HepG2 (cell line): ENCODE data around the gene MARVELD3. TPM values are rescaled to one million over a fixed set of nuclear protein-coding genes. Genes with fewer than 3 reads are reported as not detected.

ENCODE experiments used
- FOXO1 ChIP-seq: sonication (generic); formaldehyde crosslinking; IDR thresholded peaks from 2 replicates; pipeline ENCODE4 v1.4.0; 2020; ENCODE audit warnings: missing genetic modification reagents
- LCORL ChIP-seq, 2 experiments: fragments of 450-650 bp in 1 of 2; sonication (generic) in 1 of 2; formaldehyde crosslinking in 1 of 2; IDR thresholded peaks; 2 replicates each; pipeline versions ENCODE4 v1.5.0 to v1.6.1; 2017 to 2020; ENCODE audit warnings: antibody characterized with exemption in 1 of 2, missing genetic modification reagents in 1 of 2
- MYC ChIP-seq: sonication (generic); formaldehyde crosslinking; IDR thresholded peaks from 2 replicates; pipeline ENCODE4 v1.9.0; 2021; ENCODE audit warnings: missing genetic modification reagents, borderline replicate concordance
- NR2F1 ChIP-seq, 2 experiments: fragments of 450-650 bp in 1 of 2; formaldehyde crosslinking in 1 of 2; IDR thresholded peaks; 2 replicates each; pipeline versions ENCODE4 v1.5.0 to v1.6.1; 2016 to 2020; ENCODE audit warnings: mild to moderate bottlenecking in 1 of 2, missing compliant biosample characterization in 1 of 2, missing genetic modification reagents in 1 of 2, moderate library complexity in 1 of 2
- PCBP2 ChIP-seq: fragments of 200-400 bp; formaldehyde crosslinking; optimal IDR thresholded peaks from 2 replicates; pipeline ENCODE3; 2018; ENCODE audit warnings: low read length, low read depth; ENCODE audit not compliant: poor library complexity, severe bottlenecking
- TCF12 ChIP-seq, 2 experiments: fragments of 450-650 bp in 1 of 2; sonication (generic) in 1 of 2; formaldehyde crosslinking in 1 of 2; IDR thresholded peaks; 2 replicates each; pipeline versions ENCODE4 v1.6.1 to v1.8.0; 2017 to 2022; ENCODE audit warnings: antibody characterized with exemption in 1 of 2, mild to moderate bottlenecking in 1 of 2, missing genetic modification reagents in 1 of 2, moderate library complexity in 1 of 2
- ZBTB8A ChIP-seq: sonication (generic); formaldehyde crosslinking; IDR thresholded peaks from 2 replicates; pipeline ENCODE4 v1.4.0; 2020; ENCODE audit warnings: mild to moderate bottlenecking, low read depth, missing genetic modification reagents, borderline replicate concordance
- ZNF75D ChIP-seq: sonication (generic); formaldehyde crosslinking; IDR thresholded peaks from 2 replicates; pipeline ENCODE4 v1.8.1; 2023; ENCODE audit warnings: missing genetic modification reagents, mild to moderate bottlenecking, borderline replicate concordance
- polyA plus RNA-seq, 8 experiments: library from polyadenylated mRNA; depleted of rRNA in 3 of 8; stranded (reverse) in 7 of 8; unstranded in 1 of 8; fragments of >200 nt; fragmentation: Illumina TruSeq in 4 of 8; extraction: Trizol in 4 of 8; gene quantifications; 2 replicates each; pipeline versions ENCODE4 v1.2.1 to v1.2.3, GENCODE V29; 2011 to 2016; ENCODE audit warnings: low read depth in 4 of 8, missing spikeins in 1 of 8, mixed read lengths in 1 of 8; ENCODE audit not compliant: insufficient read depth in 1 of 8
- total RNA-seq, 5 experiments: library from RNA; depleted of rRNA; stranded (reverse); fragments of >200 nt; fragmentation: Illumina TruSeq; extraction: Trizol; gene quantifications; 2 replicates each; pipeline ENCODE4 v1.2.3, GENCODE V29; 2016; ENCODE audit warnings: low read depth in 1 of 5
- TF ChIP-seq, protein P1 (sequence below), 2 experiments: fragments of 450-650 bp in 1 of 2; sonication (generic) in 1 of 2; formaldehyde crosslinking in 1 of 2; IDR thresholded peaks; 2 replicates each; pipeline versions ENCODE4 v1.6.1 to v1.8.0; 2016 to 2022; ENCODE audit warnings: antibody characterized with exemption in 1 of 2, mild to moderate bottlenecking in 1 of 2, missing genetic modification reagents in 1 of 2
- TF ChIP-seq, protein P2 (sequence below): sonication (generic); formaldehyde crosslinking; conservative IDR thresholded peaks from 2 replicates; pipeline ENCODE4 v1.5.0; 2020; ENCODE audit warnings: missing genetic modification reagents
- TF ChIP-seq, protein P3 (sequence below): sonication (generic); formaldehyde crosslinking; IDR thresholded peaks from 2 replicates; pipeline ENCODE4 v1.4.0; 2020; ENCODE audit warnings: mild to moderate bottlenecking, missing genetic modification reagents
- TF ChIP-seq, protein P4 (sequence below): sonication (generic); formaldehyde crosslinking; IDR thresholded peaks from 2 replicates; pipeline ENCODE4 v1.4.0; 2020; ENCODE audit warnings: mild to moderate bottlenecking, missing genetic modification reagents

Gene MARVELD3
- total and polyA plus RNA-seq, 2 of the 13 experiments (the other 11 are each of a cell fraction or from before 2014, with no cell fraction given), result 4.8 to 5.6 TPM

DNA sequence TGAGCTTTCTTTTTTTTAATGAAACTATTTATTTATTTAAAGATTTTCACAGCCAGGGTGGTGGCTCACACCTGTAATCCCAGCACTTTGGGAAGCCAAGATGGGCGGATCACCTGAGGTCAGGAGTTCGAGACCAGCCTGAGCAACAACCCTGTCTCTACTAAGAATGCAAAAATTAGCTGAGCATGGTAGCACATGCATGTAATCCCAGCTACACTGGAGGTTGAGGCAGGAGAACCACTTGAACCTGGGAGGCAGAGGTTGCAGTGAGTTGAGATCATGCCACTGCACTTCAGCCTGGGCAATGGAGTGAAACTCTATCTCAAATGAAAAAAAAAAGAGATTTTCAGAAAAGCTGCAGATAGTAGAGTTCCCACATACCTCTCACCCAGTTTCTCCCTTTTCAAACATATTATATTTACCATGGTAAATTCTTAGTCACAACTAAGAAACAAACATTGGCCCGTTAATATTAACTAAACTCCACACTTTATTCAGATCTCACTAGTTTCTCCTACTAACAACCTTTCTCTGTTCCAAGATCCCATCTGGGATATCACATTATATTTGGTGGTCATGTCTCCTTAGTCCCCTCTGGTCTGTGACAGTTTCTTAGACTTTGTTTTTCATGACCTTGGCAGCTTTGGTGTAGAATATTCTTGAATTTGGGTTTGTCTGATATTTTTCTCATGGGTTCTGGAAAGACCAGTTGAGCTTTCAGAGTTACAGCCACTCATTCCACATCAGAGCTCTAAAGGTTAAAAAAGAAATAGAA, 41.3 kb upstream of the MARVELD3 start (continued):
- TF ChIP-seq, protein P1, sequence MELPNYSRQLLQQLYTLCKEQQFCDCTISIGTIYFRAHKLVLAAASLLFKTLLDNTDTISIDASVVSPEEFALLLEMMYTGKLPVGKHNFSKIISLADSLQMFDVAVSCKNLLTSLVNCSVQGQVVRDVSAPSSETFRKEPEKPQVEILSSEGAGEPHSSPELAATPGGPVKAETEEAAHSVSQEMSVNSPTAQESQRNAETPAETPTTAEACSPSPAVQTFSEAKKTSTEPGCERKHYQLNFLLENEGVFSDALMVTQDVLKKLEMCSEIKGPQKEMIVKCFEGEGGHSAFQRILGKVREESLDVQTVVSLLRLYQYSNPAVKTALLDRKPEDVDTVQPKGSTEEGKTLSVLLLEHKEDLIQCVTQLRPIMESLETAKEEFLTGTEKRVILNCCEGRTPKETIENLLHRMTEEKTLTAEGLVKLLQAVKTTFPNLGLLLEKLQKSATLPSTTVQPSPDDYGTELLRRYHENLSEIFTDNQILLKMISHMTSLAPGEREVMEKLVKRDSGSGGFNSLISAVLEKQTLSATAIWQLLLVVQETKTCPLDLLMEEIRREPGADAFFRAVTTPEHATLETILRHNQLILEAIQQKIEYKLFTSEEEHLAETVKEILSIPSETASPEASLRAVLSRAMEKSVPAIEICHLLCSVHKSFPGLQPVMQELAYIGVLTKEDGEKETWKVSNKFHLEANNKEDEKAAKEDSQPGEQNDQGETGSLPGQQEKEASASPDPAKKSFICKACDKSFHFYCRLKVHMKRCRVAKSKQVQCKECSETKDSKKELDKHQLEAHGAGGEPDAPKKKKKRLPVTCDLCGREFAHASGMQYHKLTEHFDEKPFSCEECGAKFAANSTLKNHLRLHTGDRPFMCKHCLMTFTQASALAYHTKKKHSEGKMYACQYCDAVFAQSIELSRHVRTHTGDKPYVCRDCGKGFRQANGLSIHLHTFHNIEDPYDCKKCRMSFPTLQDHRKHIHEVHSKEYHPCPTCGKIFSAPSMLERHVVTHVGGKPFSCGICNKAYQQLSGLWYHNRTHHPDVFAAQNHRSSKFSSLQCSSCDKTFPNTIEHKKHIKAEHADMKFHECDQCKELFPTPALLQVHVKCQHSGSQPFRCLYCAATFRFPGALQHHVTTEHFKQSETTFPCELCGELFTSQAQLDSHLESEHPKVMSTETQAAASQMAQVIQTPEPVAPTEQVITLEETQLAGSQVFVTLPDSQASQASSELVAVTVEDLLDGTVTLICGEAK (IDR thresholded peaks at IDR 0.05), result no peak
- TF ChIP-seq, protein P1 (CRISPR knock-in tag; IDR thresholded peaks at IDR 0.05), result no peak
- TF ChIP-seq, protein P2, sequence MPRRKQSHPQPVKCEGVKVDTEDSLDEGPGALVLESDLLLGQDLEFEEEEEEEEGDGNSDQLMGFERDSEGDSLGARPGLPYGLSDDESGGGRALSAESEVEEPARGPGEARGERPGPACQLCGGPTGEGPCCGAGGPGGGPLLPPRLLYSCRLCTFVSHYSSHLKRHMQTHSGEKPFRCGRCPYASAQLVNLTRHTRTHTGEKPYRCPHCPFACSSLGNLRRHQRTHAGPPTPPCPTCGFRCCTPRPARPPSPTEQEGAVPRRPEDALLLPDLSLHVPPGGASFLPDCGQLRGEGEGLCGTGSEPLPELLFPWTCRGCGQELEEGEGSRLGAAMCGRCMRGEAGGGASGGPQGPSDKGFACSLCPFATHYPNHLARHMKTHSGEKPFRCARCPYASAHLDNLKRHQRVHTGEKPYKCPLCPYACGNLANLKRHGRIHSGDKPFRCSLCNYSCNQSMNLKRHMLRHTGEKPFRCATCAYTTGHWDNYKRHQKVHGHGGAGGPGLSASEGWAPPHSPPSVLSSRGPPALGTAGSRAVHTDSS, result no peak
- TF ChIP-seq, protein P3, sequence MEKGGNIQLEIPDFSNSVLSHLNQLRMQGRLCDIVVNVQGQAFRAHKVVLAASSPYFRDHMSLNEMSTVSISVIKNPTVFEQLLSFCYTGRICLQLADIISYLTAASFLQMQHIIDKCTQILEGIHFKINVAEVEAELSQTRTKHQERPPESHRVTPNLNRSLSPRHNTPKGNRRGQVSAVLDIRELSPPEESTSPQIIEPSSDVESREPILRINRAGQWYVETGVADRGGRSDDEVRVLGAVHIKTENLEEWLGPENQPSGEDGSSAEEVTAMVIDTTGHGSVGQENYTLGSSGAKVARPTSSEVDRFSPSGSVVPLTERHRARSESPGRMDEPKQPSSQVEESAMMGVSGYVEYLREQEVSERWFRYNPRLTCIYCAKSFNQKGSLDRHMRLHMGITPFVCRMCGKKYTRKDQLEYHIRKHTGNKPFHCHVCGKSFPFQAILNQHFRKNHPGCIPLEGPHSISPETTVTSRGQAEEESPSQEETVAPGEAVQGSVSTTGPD (CRISPR knock-in tag), result no peak
- TF ChIP-seq FOXO1 (no peak), LCORL (IDR thresholded peaks at IDR 0.05) (no peak), LCORL (CRISPR knock-in tag; IDR thresholded peaks at IDR 0.05) (no peak), TCF12 (IDR thresholded peaks at IDR 0.05) (no peak), TCF12 (CRISPR knock-in tag; IDR thresholded peaks at IDR 0.05) (no peak), ZNF75D (no peak), MYC (CRISPR knock-in tag) (no peak), PCBP2 (no peak), NR2F1 (CRISPR knock-in tag; IDR thresholded peaks at IDR 0.05) (no peak), ZBTB8A (CRISPR knock-in tag) (no peak)
- TF ChIP-seq, protein P4, sequence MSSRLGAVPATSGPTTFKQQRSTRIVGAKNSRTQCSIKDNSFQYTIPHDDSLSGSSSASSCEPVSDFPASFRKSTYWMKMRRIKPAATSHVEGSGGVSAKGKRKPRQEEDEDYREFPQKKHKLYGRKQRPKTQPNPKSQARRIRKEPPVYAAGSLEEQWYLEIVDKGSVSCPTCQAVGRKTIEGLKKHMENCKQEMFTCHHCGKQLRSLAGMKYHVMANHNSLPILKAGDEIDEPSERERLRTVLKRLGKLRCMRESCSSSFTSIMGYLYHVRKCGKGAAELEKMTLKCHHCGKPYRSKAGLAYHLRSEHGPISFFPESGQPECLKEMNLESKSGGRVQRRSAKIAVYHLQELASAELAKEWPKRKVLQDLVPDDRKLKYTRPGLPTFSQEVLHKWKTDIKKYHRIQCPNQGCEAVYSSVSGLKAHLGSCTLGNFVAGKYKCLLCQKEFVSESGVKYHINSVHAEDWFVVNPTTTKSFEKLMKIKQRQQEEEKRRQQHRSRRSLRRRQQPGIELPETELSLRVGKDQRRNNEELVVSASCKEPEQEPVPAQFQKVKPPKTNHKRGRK, result no peak
